HG03066 (cell line): ENCODE results near the gene SNAP29.
A peak's percentile ranks its signal among the peaks of the same experiment; 100 is the strongest.
"Not testable (repeated sequence)": the region's sequence is repeated elsewhere in the genome, so short reads cannot be mapped to it uniquely, and the experiment has no call there.

Source experiments
- ATAC-seq: cut with Tn5 transposase; IDR thresholded peaks from one replicate; pipeline ENCODE4 v1.9.1; 2021; ENCODE audit warnings: low read depth; ENCODE audit not compliant: unreplicated experiment

The SNAP29 gene

DNA sequence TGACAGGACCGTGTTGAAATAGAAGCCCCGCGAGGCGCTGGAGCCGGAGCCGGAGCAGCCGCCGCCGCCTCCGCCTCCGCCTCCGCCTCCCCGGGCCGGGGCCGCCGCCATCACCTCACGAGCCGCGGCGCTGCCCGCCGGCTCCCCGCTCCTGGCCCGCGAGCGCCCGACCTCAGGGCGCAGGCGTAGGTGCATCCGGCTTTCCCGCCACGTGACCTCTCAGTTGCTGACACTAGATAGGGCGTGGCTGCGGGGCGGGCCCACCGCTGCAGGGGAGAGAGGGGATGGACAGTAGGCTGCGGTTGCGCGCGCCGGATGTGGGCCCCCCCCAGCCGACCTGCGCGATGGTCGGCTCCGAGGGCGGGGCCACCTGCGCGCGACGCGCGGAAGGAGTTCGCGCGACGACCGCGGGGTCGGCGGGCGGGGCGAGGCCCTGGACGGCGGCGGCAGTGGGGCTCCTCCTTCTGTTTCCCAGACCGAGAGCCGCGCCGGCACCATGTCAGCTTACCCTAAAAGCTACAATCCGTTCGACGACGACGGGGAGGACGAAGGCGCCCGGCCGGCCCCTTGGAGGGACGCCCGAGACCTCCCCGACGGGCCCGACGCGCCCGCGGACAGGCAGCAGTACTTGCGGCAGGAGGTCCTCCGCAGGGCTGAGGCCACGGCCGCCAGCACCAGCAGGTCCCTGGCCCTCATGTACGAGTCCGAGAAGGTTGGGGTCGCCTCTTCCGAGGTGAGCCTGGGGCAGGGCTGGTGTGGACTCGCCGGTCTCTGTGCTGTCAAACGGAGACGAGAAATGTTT lies at the start of gene SNAP29, which contains the start of gene PI4KA:
Gene SNAP29 (plus strand): TSS at position 393 of the 802 bp plus-strand sequence. CDS start 104 bp downstream, at position 497.
Gene PI4KA (minus strand): TSS at position 197 of the 802 bp plus-strand sequence. CDS start 86 bp downstream, at position 111.
- ATAC-seq, result peak; percentile 90

DNA sequence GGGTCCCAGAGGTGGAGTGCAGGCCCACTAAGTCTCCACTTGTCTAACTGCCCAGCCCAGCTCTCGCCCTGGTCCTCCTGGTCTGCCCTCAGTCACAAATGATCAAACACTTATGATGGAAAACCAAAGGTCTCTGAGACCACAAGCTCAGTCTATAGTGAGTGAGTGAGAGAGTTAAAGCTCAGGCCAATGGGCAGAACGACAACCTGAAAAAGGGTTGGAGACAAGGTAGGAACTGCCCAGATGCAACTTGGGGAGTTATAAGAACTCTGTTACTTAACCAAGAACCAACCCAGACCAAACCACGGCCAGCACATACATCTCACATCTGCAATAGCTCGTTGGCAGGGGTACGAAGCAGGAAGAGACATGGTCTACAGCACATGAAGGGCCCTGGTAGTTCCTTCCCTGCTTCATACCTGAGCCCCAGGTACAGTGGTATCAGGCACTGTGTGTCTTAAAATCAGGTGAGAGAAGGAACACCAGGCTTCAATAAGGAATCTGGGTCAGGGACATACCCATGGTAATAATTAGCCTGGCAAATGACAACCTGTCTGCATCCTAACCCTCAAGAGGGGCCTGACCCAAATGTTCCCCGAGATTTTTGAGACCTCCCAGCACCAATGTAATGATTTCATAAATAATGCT lies 49.1 kb upstream of the SNAP29 start:
- no peak for ATAC-seq

DNA sequence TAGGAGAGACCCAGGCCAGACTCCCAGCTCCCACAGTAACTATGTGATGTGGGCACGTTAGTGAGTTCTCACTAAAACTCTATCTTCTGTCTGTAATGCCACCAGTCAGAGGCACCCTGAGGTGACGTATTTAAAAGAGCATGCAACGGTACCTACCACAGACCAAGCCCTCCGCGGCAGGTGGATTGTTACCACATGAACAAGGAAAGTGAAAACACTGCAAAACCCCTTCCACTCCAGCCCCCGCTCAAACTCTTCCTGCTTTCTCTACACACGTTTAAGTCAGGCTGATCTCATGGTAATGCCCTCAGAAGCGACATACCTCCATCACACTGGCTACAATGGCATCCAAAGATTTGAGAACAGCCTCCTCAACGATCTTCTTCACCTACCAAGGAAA lies 48.2 kb upstream of the SNAP29 start:
- ATAC-seq, result no peak

DNA sequence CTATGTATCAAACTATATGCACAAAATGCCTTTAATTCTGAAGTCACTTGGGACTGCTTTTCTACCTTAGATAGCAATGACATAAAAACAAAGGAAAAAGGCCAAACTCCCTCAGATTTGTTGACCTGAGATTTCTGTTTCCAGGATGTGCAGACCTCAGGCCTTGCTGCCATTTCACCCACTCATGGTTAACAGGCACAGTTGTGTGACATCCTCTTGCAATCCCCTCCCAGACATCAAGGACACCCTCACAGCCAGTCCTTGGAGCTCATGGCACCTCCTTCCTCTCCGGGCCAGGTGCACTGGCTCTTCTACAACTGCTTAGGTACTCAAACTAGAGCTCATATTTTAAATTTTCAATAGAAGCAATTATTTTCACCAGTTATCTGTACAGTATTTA lies 47.6 kb upstream of the SNAP29 start:
- no peak for ATAC-seq

DNA sequence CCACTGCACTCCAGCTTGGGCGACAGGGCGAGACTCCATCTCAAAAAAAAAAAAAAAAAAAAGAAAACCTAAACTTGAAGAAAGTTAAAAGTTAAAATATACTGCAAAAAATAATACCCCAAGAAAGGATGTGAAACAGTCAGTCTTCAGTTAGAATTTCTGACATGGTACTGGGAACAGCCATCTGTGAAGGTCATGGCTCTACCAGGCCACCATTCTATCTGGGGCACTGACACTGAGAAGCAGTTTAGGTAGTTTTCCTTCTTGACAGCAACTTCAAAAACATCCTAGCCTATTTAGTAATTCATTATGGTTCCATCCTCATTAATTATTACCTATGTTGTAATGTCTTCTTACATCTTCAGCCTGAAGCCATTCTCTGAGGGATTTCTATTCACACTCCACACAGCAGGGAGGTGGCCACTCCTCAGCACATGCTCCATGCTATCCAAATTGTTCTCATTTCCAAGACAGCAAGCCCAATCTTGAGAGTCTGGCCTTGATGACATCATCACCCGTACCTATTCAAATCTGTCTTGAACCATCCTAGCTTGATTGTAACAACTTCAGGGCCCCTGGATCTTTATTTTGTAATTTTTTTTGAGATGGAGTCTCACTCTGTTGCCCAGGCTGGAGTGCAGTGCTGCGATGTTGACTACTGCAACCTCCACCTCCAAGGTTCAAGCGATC lies 46.7 kb upstream of the SNAP29 start:
- no peak for ATAC-seq

DNA sequence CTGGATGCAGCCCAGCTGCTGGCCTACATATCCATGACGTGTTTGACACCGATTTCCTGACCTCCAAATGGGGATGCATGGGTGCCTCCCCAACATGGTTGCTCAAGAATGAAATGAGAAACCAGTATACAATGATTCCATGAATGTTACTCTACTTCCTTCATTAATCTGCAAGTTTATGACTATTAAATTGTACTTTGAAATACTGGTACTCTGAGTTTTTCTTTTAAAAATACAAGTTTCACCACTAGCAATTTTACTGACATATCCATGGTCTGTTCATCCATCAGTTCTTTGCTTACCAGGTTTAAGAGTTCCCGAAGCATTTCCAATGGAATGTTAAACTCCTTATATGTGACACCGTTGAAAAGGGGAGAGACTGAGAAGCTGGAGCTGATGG lies 45.8 kb upstream of the SNAP29 start:
- no peak for ATAC-seq

DNA sequence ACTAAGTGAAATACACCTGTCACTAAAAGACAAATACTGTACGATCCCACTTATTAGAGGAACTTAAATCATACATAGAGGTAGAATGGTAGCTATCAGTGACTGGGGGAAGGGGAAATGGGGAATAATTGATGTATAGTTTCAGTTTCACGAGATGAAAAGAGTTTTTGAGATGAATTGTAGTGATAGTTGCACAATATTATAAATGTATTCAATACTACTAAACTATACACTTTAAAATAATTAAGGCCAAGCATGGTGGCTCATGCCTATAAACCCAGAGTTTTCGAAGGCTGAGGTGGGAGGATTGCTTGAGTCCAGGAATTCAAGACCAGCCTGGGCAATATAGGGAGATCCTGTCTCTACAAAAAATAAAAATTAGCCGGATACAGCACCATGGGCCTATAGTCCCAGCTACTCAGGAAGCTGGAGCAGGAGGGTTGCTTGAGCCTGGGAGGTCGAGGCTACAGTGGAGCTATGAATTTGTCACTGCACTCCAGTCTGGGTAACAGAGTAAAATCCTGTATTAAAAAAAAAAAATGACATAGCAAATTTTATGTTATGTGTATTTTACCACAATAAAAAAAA lies 44.5 kb upstream of the SNAP29 start:
- no peak for ATAC-seq

DNA sequence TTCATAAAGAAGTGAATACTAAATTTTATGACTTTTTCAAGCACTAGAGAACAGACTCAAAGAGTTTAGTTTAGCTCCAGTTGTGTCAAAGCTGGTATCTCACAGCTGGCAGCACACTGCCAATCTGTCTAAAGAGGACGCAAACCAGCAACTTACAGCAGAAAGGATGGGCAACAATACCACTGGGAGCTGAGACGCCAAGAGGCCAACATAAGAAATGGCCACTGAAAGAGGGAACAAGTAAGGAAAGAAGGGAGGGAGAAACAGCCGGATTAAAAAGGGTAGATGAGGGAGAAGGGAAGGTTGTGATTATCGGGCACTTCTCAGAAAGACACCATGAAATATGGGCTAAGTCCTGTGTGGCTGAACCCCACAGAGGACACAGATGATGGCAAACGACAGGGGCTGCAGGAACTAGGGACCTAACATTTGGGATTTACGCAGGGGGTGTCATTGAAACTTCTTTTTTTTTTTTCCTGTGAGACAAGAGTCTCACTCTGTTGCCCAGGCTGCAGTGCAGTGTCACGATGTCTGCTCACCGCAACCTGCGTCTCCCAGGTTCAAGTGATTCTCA lies 43.2 kb upstream of the SNAP29 start:
- ATAC-seq, result no peak

DNA sequence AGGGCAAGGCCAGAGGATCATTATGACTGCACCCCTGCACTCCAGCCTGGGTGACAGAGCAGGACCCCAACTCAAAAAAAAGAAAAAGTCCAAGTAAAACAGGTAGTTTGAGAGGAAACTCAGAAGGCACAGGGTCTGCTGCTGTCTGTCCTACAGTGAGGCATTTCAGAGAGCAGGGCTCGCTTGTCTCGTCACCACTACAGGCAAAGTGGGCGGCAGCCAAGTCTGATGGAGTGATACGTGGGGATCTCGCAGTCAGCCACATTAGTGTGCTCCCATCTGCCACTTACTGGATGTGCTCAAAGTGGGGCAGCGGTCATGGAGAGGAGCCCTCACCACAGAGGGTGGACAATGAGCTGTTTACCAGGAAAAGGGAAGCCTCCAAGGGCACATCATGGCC lies 42.2 kb upstream of the SNAP29 start:
- ATAC-seq, result no peak

DNA sequence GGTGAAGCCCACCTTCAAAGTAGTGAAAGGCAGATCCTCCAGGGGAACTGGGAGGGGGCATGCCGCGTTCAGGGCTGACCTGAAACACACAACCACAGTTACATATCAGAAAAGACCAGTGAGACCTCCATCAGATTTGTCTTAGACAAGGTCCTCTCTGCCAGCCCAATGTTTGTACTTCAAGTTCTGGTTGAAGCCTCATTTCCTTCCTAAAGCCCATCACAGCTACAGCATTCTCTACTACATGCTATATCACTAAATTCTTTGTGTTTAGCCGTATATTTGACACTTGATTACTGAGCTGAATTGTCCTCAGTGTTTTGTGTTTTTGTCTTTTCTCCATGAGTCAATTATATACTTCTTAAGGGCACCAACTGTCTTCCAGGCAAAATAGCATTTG lies 40.3 kb upstream of the SNAP29 start:
- no peak for ATAC-seq

DNA sequence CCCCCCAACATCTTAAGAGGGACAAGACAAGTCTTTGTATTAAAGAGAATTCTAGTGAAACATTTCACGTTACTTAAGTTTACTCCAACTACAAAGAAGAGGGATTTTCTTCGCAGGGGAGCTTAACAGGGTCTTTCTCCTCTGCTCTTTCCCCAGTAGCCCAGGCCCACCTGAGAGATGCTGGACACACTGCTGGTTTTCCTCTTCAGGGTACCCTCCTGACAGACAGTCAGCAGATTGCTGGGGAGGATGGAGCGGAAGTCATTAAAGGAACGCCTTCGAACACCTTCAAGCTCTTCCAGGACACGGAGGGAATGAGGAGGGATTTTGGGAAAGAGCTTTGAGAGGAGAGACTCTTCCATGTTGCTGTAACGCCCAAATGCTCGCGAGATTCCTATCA lies 39.3 kb upstream of the SNAP29 start:
- ATAC-seq, result no peak

DNA sequence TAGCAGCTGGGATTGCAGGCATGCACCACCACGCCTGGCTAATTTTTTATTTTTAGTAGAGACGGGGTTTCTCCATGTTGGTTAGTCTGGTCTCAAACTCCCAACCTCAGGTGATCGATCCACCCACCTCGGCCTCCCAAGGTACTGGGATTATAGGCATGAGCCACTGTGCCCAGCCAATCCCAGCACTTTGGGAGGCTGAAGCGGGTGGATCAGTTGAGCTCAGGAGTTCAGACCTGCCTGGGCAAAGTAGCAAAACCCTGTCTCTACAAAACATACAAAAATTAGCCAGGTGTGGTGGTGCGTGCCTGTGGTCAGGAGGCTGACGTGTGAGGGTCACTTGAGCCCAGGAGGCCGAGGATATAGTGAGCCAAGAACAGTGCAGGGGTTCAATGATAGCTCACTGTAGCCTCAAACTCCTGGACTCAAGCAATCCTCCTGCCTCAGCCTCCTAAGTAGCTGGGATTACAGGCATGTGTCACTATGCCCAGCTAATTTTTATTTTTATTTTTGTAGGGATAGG lies 37.0 kb upstream of the SNAP29 start:
- not testable (repeated sequence) for ATAC-seq

DNA sequence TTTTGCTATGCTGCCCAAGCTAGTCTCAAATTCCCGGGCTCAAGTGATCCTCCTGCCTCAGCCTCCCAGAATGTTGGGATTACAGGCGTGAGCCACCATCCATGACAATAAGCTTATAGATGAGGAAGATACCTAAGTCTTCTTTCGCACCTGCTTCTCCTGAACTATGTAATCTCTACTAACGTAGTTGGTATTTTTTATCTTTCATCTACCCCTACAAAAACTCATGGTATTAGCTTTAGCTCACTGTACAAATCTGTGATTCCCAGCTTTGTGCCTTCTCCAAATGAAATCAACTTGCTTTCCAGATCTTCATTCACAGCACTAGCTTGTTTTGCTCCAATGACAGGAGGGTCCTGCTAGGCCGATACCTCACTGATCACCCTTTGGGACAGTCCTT lies 36.6 kb upstream of the SNAP29 start:
- ATAC-seq, result no peak

DNA sequence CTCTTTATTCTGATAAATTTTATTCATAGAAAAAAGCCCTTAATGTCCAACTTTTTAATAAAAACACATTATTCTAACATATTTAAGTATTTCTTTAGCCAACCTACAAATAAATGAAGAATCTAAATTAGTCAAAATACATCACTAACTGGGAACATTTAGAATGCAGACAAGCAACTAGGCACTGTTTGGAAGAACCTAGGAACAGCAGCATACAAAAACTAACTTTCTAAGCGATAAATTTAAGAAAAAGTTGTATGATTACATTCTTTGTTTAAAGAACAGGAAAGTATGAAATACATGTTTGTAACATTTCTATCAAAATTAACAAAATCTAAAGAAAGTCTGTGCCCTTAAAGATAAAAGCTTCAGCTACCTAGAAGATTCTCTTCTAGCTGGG lies 35.5 kb upstream of the SNAP29 start:
- no peak for ATAC-seq

DNA sequence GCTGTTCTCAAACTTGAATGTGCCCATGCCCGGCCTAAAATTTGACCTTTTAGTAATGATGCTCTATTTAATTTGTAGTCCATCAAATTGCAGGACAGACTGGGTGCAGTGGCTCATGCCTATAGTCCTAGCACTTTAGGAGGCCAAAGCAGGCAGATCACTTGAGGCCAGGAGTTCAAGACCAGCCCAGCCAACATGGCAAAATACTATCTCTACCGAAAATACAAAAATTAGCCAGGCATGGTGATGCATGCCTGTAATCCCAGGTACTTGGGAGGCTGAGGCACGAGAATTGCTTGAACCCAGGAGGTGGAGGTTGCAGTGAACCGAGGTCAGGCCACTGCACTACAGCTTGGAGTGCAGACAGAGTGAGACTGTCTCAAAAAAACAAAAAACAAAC lies 33.6 kb upstream of the SNAP29 start:
- not testable (repeated sequence) for ATAC-seq

DNA sequence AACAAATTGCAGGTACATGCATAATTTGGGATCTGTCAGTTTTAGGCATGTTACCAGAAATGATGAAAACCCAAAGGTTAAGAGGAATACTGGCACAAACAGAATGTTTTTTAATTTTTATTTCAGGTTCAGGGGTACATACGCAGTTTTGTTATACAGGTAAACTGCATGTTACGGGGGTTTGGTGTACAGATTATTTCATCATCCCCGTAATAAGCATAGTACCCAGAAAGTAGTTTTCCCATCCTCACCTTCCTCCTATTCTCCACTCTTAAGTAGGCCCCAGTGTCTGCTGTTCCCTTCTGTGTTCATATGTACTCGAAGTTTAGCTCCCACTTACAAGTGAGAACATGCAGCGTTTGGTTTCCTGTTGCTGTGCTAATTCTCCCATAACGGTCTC lies 33.2 kb upstream of the SNAP29 start:
- no peak for ATAC-seq

DNA sequence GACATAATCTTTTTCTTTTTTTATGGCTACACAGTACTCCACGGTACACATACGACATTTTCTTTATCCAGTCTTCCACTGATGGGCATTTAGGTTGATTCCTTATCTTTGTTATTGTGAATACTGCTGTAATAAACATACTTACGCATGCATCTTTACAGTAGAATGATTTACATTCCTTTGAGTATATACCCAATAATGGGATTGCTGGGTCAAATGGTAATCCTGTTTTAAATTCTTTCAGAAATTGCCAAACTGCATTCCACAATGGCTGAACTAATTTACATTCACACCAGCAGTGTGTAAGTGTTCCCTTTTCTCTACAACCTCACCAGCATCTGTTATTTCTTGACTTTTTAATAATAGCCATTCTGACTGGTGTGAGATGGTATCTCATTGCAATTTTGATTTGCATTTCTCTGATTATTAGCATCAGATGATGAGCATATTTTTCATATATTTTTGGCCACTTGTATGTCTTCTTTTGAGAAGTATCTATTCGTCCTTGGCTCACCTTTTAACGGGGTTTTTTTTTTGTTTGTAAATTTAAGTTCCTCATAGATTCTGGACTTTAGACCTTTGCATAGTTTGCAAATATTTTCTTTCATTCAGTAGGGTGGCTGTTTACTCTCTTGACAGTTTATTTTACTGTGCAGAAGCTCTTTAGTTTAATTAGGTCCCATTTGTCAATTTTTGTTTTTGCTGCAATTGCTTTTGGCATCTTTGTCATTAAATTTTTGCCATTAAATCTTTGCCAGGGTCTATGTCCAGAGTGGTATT lies 32.2 kb upstream of the SNAP29 start:
- ATAC-seq, result not testable (repeated sequence)

DNA sequence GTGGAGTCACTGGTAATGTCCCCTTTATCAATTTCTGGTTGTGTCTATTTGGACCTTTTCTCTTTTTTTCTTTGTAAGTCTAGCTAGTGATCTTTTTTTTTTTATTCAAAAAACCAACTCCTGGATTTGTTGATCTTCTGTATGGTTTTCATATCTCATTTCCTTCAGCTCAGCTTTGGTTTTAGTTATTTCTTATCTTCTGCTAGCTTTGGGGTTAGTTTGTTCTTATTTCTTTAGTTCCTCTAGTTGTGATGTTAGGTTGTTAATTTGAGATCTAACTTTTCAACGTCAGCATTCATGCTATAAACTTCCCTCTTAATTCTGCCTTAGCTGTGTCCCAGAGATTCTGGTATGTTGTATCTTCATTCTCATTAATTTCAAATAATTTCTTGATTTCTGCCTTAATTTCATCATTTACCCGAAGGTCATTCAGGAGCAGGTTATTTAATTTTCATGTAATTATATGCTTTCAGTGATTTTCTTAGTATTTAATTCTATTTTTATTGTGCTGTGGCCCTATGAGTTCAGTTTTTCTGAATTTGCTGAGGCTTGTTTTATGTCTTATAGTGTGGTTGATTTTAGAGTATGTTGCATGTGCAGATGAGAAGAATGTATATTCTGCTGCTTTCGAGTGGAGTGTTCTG lies 29.2 kb upstream of the SNAP29 start:
- ATAC-seq, result no peak

DNA sequence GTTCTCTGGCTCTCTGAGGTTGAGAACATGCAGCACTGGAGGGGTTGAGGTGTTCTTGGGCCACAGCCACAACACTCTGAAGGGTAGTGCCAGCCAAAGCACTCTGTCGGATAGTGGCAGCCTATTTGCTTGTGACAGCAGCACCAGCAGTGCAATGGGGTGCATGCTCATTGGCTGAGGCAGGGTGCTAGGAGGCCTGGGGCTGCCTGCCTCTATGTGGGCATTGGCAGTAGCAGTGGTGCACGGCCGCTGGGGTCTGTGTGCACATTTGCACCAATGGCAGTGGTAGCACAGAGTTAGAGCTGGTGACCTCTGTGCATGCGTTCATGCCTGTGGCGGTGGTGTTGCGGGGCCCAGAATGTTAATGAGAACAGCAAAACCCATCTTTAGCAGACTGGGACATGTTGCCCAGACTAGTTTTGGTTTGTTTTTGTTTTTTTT lies 25.6 kb upstream of the SNAP29 start:
- no peak for ATAC-seq
